NCI-H1694 treated with DMSO at 0.1 percent for 48 hours (cell line): ENCODE data around the gene FADS1.

ENCODE experiments used
- DNase-seq: peaks from one replicate; lab custom pipeline; 2025; lab: John Stamatoyannopoulos, UW

Gene FADS1

DNA sequence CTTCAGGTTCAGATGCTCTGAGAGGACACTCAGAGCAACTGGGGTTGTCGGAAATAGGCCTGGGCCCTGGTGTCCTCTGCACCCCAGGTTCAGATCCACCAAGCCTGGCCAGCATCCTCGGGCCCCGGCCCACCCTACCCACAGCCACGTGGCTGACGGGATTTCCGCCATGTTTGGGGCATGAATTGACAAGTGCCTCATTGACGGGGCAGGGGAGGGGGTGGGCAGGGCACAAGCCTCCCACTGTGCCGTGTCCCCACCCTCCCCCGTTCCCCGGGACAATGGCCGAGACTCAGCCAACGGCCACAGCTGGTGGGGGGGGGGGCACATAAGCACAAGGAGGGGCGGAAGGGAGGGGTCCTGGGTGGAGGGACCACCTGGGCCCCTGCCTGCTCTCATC, 55.9 kb downstream of the FADS1 start:
- no peak for DNase-seq

- DNase-seq = no peak
Observed at GRCh38 chr11:61757213-61757862, 59.5 kb downstream of the FADS1 start.

- no peak for DNase-seq
Observed at GRCh38 chr11:61756452-61757212, 60.2 kb downstream of the FADS1 start.

DNA sequence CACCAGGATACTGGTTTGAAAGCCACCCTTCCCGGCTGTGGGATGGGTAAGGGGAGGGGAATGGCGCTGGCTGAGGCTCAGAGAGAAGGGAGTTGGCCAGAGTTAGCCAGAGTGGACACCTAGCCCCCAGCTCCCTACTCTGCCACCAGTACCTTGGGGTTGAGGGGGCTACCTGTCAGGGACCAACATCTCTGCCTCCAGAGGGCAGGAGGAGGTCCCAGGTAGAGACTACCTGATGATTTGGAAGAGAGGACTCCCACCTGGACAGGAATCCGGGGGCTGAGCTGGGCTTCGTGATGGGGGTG, 60.7 kb downstream of the FADS1 start:
- no peak for DNase-seq

DNA sequence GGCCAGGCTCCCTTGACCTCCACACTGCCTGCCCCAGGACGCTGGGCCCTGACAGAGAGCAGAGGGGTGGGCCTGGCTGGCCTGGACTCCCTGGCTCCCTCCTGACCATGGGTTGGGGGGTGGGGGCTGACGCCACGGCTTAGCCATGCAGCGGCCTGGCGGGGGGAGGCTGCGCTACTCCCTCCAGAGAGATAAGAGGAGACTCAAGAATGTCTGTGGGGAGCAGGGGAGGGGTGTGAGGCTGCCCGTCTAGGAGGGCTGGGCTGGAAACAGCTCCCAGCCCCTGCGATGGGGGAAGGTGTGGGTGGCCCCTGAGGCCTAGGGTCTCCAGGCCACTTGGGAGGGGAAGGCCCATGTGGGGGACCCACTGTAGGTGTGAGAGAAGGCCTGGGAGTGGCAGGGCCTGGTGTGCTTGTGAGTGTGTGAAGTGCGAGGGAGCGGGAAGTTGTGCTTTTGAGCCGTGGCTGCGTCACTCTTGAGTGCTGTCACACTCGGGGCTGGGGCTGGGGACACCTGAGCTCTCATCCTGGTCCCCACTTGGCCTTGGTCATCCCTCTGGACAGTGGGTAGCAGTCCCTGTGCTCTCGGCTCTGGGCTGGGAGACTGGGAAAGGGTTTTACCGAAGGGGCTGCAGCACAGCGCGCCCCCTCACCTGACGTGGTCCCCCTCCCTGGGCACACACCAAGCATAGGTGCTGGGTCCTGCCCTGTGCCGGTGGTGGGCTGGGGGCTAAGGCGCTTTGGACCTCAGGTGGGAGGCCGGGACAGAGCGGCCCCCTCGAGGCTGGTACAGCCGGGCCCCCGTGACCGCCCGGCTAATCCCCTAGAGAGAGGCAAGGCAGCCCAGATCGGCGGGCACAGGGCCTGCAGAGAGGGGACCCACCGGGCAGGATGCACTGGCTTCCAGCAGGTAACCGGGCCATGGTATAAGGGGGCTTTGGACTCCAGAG, 62.0 kb downstream of the FADS1 start:
- no peak for DNase-seq

GRCh38 chr11:61753672-61754071, 63.1 kb downstream of the FADS1 start:
- no peak for DNase-seq

- no peak for DNase-seq
Observed at GRCh38 chr11:61752925-61753521, 63.8 kb downstream of the FADS1 start.

- no peak for DNase-seq
Observed at GRCh38 chr11:61752117-61752924, 64.5 kb downstream of the FADS1 start, which contains the start of gene MYRF. Gene MYRF (plus strand): TSS chr11:61752636. CDS start chr11:61752745, 109 bp downstream.

DNA sequence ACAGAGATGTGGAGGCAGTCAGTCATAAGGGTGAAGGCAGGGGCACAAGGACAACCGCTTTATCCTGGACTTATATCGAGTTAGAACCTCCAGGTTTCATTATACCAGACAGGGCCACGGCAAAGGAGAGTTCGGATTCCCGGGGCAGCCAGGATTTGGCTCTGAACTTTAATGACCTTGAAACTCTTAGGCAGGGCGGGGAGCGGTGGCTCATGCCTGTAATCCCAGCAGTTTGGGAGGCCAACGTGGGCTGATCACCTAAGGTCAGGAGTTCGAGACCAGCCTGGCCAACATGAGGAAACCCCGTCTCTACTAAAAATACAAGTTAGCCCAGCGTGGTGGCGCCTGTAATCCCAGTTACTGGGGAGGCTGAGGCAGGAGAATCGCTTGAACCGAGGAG, 65.4 kb downstream of the FADS1 start:
- DNase-seq = no peak

DNA sequence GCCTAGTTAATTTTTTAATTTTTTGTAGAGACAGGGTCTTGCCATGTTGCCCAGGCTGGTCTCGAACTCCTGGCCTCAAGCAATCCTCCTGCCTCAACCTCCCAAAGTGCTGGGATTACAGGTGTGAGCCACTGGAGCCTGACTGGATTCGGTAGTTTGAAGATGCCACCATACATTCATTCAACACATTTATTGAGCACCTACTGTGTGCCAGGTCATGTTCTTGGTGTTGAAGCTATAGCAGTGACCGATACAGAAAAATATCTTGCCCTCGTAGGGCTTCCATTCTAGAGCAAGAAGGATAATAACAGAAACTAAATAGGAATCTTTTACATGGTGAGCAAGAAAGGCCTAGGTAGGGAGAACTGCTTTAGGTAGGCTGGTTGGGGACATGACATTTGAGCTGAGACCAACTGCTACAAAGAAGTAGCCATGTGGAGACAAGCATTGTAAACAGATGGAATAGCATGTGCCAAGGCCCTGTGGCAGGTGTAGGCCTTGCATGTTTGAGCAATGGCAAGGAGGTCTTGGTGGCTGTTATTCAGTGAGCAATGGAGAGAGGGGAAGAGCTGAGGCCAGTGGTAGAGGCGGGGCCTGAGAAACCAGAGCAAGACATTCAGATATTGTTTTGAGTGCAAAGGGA, 66.1 kb downstream of the FADS1 start:
- DNase-seq = no peak
